ENCODE results near the gene EFNA5.

DNA sequence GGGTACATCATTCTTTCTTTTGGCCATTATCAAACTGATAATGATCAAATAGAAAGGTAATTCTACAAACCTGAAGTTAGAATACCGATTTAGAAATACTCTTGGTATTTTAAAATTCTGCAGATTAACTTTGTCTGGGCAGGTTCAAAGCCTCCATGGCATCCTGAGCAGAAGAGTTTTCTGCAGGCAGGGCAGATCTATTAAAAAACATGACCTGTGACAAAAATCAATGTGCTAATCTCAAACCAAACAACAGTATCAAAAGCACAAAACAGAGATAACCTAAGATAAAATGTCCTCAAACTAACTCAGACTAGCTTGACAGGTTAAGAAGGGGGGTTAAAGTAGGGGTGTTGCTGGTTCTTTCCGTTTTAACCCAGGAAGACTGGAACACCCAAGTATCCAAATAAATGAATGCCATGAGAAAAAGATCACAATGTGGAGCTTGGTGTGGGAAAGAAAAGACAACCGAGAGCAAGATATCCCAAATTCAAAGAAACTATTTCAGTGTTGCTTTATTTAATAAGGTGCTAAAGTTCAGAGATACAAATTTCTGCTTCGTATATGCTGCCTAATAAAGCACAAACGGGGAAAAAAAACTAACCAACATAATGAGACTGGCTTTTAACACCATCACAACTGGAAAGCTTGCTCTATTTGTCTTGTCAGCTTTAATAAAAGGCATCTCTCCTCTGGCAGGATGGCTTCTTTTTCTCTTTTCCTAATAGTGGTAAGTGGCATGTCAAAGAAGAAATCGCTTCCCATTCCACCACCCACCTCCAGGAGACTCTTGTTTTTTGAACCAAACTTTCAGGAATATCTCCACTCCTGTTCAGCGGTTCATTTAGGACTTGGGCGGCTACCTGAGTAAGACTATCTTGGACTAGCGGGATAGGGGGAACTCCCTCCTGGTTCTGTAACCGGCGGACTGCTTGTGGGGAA is 2.3 kb downstream of the EFNA5 start:
- TF ChIP-seq EGR1 (IDR thresholded peaks at IDR 0.05; ENCODE audit: low read depth in 2 of 2), result no peak
- no peak for TF ChIP-seq GABPA (IDR thresholded peaks at IDR 0.05 in 1 of 2, conservative IDR thresholded peaks at IDR 0.05 in 1 of 2)
- TF ChIP-seq, protein P1, sequence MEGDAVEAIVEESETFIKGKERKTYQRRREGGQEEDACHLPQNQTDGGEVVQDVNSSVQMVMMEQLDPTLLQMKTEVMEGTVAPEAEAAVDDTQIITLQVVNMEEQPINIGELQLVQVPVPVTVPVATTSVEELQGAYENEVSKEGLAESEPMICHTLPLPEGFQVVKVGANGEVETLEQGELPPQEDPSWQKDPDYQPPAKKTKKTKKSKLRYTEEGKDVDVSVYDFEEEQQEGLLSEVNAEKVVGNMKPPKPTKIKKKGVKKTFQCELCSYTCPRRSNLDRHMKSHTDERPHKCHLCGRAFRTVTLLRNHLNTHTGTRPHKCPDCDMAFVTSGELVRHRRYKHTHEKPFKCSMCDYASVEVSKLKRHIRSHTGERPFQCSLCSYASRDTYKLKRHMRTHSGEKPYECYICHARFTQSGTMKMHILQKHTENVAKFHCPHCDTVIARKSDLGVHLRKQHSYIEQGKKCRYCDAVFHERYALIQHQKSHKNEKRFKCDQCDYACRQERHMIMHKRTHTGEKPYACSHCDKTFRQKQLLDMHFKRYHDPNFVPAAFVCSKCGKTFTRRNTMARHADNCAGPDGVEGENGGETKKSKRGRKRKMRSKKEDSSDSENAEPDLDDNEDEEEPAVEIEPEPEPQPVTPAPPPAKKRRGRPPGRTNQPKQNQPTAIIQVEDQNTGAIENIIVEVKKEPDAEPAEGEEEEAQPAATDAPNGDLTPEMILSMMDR (IDR thresholded peaks at IDR 0.05; ENCODE audit: low read depth, low read length, missing input control), result no peak
- no peak for TF ChIP-seq SP1 (IDR thresholded peaks at IDR 0.05)

Measured in liver (tissue), 3 donors.